Measurements from ENCODE around the gene COL5A1.
"Not testable (repeated sequence)": the region's sequence is repeated elsewhere in the genome, so short reads cannot be mapped to it uniquely, and the experiment has no call there.

Gene COL5A1

DNA sequence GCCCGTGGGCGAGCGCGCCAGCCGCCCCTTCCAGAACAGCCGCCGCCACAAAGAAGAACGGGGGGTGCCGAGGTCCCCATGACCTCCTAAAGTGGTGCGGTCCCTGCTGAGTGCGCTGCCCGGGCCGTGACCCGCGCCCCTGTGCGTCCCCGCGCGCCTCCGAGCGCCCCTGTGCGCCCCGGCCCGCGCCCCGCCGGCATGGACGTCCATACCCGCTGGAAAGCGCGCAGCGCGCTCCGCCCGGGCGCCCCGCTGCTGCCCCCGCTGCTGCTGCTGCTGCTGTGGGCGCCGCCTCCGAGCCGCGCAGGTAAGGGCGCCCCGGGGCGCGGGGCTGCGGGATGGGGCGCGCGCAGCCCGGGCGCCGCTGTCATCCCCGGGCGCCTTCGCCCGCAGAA lies 384 bp downstream of the COL5A1 start:
- no peak for FAIRE-seq

DNA sequence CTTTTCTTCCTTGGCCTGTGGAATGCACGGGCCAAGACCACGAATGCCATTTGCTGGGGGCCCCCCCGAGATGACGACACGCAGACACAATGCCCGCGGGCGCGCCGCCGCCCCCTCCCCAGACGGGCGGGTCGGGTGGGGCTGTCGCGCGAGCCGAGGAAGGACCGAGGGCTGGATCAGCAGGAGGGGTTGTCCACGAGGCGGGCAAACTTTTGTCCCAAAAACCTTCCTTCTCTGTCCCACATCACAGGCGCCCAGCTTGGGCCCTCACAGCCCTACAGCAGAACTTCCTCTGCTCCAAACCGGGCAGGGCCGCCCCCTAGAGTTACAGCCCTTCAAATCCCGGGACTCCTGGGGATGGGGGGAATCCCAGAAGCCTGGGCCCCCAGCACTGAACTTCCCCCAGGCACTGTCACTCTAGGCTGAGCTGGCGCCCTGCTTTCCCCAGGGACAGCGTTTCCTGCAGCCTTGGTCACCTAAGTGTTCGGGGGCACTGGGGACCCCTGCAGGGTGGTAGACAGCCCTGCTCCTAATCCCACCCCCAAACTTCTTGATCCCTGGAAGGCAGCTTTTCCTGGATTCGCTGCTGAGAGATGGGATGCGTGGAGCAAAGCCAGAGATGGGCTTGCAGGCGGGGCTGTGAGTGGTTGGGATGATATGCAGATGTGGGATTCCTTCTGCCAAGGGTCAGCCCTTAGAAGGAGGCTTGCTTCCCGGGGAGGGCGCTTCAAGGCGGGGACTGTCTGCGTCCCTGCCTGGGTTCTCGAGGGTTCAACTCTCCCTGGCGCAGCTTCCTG lies 980 bp downstream of the COL5A1 start:
- FAIRE-seq, result no peak

DNA sequence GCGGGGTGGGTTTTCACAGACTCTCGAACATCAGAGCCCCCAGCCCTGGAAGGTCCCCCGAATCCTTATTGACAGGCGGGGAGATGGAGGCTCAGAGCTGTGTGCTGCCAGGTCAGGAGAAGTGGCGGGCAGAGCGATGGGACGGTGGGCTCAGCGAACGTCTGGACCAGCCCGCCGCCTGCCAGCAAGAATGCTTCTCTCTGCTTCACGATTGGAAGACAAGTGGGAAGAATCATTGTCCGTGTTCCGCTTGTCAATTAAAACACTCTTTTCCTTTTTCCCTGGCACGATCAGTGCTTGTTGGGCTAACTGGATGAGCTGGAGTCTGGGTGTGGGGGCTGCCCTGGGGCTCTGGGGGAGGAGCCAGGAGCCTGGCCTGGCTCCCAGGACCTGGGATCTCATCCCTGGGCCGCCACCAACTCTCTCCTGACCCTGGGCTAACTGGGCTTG lies 1.6 kb downstream of the COL5A1 start:
- FAIRE-seq, result no peak

DNA sequence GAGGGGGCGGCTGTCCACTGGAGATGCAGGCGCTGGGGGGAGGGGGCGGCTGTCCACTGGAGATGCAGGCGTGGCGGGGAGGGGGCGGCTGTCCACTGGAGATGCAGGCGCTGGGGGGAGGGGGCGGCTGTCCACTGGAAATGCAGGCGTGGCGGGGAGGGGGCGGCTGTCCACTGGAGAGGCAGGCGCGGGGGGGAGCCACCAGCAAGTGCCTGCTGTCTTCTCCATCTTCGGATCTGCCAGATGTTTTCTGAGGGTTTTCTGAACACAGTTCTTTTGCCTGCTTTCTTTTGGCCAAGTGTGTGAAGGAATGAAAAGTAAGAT lies 2.8 kb downstream of the COL5A1 start:
- not testable (repeated sequence) for FAIRE-seq

DNA sequence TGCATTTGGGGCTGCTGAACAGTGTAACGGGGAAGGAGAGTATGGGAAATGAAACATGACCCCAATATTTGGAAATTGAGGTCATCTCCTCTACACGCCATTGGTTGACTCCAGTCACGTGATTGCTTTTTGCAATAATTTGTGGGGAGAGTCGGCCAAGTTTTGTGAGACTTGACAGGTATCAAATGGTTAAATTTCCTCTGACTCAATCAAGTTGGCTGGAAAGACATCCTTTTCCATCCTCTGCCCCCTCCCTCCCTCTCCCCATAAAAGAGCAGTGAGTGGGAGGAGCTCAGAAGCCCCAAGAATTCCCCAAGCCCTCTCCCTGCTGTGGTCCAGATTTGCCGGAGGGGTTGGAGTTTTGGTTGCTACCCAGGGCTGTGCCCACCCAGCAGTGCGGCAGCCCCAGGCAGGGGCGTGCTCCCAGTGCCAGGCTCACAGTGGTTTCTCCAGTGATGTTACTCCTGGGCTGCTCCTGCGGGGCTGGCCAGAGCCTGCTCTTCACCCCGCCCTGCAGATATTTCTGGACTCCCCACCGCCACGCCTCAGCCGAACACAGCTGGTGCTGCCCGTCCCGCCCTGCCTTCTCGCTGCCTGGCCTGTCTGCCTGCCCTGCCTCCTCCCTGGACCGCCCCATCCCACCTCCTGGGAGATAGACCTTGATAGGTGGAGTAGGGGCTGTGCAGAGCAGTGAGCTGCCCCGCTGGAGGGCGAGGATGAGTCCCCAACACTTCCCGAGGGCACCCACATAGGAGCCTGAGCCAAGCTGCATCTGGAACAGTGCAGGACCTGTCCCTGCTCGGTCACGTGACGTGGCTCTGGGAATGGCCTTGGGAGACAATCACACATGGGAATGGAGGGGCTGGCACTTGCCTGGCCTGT lies 3.4 kb downstream of the COL5A1 start:
- peak; percentile 55 for FAIRE-seq

DNA sequence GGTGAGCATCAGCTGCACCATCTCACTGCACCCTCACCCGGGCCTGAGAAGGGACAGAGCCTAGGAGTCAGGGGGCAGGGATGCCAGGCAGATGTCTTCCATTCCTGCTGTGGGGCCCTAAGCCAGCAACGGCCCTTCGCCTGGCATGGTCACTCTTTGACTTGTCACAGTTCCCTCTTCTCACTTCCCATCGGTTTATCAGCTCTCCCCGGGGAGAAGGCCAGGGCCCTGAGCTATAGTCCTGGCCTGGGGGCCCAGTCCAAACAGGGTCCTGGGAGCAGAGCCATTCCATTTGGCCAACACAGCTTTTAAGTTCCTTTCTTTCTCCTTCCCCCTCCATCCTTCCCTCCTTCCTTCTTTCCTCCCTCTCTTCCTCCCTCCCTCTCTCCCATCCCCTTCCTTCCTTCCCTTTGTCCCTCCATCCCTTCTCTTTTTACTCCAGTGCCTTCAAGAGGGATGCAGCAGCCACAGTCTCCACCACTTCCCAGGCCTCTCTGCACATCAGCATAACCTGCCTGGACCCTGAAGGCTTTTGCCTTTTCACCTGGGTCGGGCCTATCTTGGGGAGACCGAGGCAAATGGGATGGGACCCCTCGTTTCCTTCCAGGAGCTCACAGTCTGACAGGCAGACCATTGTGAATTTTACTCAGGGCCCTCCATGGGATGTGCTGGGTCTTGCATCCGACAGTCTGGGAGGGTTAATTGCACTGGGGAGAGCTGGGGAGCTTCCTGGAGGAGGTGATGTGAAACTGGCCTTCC lies 4.2 kb downstream of the COL5A1 start:
- no peak for FAIRE-seq

DNA sequence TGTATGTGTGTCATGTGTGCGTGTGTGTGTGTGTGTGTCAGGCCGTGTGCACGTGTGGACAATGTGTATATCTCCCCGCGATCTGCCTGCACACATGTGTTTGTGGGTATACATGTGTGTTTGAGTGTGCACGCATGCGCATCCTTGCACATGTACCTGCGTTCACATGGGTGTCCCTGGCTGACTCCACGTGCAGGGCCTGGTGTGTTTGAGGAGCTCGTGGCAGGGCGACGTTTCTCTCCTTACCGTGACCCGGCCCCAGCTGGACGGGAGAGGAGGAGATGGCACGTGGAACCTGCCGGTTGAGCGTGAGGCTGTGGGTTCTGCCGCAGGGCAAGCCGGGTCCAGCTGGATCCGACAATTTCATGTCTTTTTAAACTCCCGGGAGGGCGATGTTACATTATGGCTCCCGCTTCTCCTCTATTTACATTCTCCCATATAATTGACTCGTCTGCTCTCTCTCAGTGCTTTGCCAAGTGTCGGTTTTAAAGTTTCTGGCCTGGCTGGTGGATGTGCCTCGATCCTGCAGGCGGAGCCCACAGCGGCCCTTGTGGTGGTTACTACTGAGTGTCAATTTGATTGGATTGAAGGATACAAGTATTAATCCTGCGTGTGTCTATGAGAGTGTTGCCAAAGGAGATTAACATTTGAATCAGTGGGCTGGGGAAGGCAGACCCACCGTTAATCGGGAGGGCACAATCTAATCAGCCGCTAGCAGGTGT lies 5.9 kb downstream of the COL5A1 start:
- no peak for FAIRE-seq

DNA sequence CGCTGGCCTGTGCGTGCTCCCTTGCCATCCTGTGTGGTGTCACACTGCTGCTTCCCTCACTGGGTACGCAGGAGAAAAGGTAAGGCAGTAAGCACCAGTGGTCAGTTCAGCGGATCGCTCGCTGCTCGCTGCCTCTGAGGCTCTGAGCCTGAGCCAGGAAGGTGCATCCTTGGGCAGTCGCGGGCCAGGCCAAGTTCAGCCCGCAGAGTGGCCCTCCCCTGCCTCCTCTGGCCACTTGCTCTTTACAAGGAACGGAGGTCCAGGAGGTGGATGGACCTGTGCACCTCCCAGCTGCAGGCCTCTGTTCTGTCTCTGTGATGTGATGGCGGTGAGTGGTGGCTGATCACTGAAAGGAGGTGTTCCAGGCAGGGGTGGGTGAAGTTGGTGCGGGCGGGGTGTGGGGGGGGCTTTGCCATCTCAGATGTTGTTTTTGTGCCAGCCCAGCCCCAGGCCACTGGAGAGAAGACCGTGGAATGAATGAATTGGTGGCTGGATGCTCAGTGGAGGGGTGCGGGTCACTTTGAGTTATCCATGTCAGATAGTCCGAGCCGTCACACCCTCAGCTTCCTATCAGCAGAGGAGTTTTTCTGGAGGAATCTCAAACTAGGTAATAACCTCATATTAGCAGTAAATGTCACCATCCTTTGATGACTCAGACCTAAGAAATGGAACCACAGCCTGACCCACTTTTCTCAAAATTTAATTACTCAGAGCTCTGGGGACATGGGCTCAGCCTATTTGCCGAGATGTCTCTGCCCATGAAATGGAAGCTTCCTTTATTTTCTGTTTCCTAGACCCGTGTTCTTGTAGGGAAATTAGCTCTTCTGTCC lies 7.3 kb downstream of the COL5A1 start:
- FAIRE-seq, result no peak

DNA sequence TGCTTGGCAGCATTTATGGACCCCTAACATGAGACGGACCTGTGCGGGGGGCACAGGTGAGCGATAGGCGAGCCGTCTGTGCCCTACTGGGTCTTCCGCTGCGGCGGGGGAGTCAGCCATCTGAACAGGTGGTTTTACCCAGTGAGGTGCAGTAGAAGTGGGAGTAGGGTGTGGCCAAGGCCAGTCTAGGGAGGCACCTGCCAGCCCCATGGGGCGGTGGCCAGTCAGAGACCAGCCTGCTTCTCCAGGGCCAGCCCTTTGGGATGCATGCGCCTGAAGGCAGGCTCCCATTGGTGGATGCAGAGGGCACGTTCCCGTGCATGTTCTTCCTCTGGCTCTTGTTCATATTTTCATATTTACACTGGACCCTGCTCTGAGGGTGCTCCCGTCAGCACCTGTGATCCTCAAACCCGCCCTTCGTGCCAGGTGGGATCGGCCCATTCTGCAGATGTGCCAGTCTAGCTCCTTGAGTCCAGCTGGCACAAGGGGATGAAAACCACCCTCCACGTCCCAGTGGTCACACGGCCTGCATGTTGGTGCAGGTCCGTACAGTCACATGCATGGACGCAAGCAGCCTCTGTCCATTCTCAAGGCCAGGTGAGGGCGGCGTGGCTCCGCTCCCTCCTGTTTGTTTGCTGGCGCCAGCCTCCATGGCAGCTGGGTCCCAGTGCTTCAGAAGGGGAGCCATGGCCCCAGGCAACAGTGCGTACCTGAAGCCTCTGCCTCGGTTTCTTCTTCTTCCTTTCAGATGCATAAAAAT lies 9.0 kb downstream of the COL5A1 start:
- no peak for FAIRE-seq

DNA sequence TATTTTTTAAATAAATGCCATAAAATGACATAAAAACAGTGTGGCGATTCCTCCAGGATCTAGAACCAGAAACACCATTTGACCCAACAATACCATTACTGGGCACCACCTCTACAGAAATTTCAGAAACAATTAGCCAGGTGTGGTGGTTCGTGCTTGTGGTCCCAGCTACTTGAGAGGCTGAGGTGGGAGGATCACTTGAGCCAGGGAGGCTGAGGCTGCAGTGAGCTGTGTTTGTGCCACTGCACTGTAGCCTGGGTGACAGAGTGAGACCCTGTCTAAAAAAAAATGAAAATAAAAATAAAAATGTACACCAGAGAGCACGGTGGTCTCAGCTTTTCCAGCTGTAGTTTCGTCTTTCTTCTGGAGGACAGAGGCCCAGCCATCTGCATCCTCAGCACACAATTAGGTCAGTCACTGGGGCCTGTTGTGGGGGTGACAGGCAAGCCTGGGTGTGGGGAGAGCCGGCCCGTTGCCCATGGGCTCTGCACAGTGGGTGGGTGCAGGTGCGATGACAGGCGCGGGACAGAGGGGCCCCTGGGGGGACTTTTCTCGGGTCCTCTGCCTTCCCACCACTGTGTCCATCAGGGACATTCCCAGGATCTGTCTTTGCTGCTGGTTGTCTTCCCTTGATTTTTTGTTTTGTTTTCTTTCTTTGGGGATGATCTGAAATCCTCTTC lies 9.8 kb downstream of the COL5A1 start:
- FAIRE-seq, result no peak

DNA sequence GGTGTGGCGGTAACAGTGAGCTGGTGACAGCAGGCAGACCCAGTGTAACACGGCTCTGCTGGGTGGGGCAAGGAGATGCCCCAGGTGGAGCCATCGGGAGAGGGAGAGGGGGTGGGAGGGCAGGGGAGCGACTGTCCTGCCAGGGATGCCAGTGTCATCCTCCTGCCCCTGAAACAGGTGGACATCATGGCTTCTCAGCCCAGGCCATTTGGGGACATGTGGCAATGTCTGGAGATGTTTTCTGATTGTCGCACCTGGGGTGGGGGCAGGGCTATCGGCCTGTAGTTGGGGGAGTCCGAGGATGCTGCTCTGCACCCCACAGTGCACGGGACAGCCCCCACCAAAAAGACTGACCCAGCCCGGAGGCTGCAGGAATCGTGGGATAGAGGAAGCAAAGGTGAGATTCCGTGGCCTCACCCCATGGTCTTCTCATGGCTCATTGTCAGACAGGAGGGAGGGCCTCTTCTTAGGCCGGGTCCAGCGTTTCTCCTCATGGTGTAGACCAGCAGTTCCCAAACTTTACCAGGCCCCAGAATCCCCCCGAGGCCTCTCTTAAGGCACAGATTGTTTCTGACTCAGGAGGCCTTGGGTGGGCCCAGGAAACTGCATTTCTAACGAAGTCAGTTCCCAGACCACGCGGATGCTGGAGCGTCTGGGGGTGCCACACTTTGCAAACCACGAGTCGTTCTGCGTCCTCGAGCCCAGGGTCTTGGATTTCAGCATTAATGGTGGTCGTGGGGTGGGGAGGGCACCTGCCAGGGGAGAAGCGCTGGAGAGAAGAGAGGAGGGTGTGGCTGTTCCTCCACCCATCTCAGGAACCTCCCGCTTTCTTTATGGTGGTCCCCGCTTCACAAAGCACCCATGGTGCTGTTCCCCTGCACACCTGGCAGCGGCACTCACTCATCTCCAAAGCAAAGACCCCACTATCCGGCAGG lies 11.0 kb downstream of the COL5A1 start:
- FAIRE-seq, result no peak

DNA sequence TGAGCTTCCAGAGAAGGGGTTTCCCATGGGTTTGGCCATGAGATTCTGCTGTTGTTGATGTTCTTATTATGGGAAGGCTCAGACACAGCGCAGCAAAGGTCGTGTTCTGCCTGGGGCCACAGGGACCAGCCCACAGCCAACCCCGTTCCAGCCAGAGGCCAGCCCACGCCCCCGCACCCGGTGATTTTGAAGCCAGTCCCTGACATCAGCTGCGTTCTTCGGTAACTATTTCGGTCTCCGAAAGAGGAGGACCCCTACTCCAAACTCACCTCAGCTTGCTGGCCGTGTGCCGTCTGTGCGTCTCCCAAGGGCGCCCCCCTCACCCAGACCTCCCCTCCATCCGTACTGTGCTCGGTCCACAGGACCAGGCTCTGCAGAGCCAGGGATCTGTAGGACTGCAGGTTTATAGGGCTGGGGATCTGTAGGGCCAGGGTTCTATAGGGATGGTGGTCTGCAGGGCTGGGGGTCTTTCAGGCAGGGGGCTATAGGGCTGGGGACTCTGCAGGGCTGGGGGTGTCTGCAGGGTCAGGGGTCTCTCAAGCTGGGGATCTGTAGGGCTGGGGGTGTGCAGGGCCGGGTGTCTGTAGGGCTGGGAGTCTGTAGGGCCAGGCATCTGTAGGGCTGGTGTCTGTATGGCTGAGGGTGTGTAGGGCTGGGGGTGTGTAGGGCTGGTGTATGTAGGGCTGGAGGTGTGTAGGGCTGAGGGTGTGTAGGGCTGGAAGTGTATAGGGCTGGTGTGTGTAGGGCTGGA lies 11.8 kb downstream of the COL5A1 start:
- FAIRE-seq, result no peak

DNA sequence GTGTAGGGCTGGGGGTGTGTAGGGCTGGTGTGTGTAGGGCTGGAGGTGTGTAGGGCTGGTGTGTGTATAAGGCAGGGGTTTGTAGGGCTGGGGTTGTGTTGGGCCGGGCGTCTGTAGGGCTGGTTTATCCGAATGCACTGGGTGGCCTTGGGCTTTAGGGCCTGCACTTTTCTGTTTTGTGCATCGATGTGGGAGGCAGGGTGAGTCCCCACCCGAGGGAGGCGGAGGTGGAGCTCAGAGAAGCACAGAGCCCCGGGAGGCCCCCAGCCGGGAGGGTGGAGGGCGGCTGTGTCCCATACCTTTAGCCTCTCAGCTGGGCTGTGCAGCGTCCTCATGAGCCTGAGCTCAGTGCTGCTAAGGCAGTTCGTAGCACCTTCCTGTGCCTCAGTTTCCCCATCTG lies 13.5 kb downstream of the COL5A1 start:
- no peak for FAIRE-seq

DNA sequence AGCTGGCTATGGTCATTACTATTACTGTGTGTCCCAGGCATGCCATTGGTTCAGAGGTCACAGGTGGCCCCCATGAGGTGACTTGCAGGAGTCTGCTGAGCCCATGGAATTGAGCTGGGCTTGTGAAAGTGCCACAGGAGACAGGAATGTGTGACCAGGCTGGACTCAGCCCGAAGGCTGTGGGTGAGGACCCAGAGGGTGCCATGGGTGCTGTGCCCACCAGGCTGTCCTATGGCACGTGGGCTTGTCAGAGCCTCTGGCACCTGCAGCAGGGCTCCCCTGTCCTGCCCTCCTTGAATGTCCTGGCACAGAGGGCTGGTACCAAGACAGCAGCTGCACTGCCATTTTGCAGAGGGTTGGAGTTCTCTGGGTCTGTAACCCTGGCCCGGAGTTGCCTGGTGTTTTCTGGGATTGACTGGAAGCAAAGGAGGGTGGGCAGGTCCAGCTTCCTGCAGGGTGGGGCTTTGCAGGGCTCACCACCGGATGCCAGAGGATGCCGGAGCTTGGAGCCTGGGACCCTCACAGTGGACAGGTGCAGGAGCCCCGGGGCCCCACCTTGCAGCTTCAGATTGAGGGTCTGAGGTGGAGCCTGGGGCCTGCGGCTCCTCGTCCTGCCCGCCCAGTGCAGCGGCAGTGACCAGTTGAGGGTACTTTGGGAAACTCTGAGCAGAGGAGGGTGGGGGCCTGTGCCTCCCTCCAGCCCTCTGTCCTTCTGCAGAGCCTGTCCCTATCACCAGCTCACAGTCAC lies 14.2 kb downstream of the COL5A1 start:
- FAIRE-seq, result no peak

DNA sequence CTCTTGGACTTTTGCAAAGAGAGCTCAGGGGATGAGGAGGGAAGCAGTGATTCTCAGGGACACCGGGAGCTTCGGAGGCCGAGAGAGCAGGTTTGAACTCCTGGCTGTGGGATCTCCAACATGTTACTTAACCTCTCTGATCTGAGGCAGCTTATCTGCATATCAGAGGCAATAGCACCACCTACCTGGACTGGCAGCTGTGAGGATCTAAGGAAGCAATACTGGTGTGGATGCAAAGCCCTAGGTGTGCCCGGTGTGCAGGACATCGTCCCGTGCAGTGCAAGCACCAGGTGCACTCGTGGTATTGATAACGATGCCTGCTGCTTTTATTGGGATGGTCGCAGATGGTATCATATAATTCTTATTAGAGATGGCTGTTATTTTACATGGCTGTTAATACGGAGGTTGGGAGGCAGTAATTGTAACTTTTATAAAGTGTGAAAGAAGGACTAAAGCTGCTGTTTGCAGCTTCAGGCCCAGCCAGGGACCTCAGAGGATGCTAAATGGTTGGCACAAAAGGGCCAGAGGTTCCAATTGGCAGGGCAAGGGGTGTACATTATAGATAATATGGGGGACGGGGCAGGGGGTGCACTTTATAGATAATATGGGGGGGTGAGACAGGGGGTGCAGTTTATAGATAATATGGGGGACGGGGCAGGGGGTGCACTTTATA lies 14.9 kb downstream of the COL5A1 start:
- no peak for FAIRE-seq

DNA sequence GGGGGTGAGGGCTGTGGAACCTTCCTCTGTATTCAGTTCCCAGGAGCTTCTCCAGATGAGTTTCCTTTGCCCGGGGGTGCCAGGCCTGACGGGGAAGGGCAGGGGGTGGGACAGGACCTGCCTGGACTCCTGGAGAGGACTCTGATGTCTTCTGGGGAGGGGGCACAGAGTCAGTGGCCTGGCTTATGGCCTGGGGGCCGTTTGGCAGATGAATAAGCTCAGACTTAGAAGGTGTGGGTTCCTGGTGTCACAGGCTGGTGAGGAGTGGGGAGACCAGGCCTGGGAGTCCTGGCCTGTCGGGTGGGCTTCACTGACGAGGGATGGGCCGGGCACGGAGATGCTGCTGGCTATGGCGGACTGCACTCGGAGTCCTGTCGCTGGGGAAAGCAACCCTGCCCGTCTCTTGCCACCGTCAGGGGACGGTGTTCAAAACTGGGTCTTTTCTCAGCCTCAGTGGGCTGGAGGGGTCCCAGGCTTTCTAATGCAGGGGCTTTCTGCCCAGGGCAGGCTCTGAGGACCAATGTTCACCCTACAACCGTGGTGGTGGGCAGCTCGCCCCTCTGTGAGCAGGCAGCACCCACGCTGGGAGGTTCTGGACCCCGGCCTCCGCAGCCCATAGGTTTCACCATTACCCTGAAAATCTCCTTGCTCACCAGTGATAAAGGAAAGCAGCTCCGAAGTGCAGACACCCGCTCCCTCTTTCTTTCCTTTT lies 16.2 kb downstream of the COL5A1 start:
- no peak for FAIRE-seq
